Measurements from ENCODE around the gene CCDC17.
"Not testable (repeated sequence)": the region's sequence is repeated elsewhere in the genome, so short reads cannot be mapped to it uniquely, and the experiment has no call there.

CCDC17 gene

DNA sequence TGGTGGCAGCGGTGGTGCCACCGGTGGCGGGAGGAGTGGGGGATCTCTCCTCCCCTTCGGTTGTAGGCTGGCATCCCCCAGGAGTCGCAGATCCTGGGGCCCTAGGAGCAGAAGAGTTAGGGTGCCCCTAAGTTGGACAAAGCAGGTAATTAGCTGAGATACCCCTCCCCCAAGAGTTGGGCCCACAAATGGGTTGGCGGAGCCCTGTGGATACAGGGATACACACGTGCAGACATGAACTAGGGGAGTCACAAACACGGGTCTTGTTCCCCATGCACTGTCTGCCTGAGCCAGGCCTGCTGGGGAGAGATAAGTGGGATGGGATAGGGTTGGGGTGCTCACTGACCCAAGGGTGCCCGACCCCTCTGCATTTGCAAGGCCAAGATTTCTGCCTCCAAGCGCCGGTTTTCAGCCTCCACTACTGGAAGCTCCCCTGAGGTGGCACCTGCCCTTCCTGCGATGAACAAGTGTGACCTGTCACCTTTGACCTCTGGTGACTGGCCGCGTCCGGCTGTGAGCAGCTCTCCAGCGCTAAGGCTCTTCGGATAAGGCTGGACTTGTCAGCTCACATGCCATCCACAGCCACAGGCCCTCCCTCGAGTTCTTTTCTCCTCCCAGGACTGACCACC lies 1.8 kb downstream of the CCDC17 start:
- DNase-seq (ENCODE audit: low read depth in 2 of 2), result no peak

DNA sequence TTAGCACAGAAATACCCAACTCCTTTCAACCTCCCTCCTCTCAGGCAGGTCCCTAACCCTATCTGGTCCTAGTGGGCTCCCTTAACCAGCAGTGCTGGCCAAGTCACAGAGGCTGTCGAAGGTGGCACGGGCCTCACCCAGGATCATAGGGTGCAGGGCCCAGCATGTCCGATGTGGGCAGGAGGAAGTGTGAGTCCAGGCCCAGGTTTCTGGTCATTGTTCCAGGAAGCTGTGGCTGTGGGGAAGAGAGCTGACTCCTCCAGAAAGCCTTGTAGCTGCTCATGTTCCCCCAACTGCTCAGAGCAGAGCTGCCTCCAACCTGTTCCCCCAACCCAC lies 2.4 kb downstream of the CCDC17 start:
- DNase-seq (ENCODE audit: low read depth in 2 of 2), result no peak

DNA sequence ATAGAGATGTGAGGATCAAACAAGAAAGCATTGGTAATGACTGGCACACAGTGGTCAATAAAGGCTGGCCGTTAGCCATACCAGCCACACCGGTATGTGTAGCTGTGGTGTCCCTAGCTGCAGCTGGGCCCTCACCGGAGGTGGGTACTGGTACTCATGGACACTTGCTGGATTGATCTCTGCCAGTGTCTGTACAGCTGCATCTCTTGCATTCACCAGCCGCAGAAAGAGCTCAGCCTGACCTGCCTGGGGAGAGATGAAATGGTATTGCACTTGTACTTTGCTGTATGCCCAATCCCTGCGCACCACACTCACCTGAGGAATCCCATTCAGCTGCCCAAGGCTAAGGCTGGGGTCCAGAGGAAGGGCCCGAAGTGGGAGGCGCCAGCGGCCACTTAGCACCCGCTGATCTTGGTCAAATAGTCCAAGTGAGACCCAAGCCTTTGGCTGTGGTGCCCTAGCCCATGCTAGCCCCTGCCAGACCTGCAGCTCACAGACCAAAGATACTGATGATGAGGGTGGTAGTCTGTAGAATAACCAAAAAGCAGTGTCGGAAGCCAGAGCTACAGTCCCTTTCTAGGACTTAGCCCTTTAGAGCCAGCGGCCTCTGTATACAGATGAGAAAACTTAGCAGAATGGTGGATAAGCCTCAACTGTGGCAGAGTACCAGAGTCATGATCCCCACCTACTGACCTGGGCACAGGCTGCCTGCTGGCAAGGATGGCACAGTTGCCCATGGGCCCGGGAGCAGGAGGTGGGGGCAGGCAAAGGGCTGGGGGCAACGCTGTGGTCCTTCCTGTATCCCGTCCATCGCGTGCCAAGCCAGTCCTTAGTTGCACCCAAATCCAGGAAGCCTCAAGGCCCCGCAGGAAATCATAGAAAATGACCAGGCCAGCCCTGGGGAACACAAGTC lies 3.0 kb downstream of the CCDC17 start:
- no peak for DNase-seq (ENCODE audit: low read depth in 2 of 2)

DNA sequence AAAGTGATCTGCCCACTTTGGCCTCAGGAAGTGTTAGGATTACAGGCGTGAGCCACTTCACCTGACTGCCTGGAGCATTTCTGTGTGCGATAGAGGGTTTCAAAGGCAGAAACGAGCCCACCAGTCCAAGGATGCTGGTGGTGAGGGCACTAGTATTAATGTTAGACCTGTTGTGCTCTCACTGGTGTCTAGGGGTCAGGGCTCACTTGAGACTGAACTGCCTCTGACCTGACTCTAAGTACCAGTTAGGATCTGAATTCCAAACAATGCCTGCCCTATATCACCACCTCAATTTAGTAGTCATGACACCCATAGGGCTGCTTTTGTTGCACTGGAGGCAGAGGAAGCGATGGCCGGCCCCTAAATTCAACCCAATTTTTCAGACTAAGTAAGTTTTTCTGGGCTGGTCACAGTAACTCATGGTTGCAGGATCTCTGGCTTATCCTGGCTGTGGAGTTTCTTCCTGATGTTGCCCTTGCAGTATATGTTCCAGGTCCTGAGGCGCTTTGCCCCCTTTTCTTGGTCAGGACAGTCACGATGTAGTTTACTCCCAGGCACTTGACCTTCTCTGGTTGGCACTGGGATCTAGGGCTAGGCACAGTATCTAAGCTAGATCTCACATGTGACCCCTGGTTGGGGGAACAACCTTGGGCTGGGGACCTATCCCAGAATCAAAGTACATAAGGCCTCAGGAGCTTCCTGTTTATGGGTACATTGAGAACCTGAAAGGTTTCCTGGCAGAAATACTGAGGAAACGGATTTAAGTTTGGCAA lies 4.5 kb downstream of the CCDC17 start:
- DNase-seq (ENCODE audit: low read depth in 2 of 2), result no peak

DNA sequence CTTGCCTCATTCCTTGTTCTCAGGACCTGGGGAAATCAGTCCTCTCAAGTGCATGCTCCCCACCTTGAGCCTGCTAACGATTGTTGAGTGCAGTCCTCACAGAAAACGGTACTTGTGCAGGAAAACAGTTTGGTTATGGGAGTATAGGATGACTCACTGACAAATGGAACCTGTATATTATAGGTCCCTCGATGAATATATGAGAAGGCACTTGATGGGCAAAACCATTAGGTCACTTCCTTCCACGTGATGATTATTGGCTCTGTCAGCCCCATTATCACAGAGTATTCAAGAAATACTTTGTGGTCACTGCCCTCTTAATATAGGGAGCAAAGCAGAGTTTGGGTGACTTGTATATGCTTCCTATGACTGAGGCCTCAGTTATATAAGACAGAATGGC lies 6.2 kb downstream of the CCDC17 start:
- DNase-seq (ENCODE audit: low read depth in 2 of 2), result no peak

DNA sequence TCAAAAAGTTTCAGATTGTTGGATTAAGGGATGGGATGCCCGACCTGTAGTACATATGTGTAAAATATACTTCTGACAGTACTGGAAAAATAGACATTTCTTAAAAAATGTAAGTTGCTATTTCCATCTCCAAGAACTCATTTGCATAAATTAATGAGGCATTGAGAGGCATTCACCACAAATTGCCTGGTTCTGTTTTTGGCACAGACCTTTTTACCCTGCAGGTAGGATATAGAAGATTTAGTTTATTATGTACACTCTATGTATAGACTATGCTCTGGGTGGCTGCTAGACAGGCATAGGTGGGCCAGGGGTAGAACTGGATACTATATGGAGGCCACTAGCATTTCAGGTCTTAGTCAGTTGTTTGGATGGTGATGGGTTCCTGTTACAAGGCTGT lies 8.0 kb downstream of the CCDC17 start:
- no peak for DNase-seq (ENCODE audit: low read depth in 2 of 2)

GRCh38 chr1:45612941-45613579 lies 10.8 kb downstream of the CCDC17 start:
- DNase-seq (ENCODE audit: low read depth in 2 of 2), result no peak

DNA sequence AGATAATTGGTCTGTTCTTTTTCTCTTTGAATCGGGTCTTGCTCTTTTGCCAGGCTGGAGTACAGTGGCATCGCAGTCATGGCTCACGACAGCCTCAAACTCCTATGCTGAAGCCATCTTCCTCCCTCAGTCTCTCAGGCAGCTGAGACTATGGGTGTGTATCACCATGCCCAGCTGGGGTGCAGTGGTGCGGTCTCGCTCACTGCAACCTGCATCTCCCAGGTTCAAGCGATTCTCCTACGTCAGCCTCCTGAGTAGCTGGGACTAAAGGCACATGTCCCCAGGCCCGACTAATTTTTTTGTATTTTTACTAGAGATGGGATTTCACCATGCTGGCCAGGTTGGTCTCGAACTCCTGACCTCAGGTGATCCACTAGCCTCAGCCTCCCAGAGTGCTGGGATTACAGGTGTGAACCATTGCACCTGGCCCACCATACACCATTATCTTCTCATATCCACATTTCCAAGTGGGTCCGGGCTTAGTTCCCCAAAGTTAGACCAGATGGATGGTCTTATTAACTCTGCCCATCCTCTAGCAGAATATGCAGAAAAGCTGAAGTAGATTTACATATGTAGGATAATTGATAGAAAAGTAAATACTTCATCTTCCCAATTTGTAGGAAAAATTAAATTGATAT lies 13.1 kb downstream of the CCDC17 start:
- DNase-seq (ENCODE audit: low read depth in 2 of 2), result no peak

GRCh38 chr1:45608175-45609156 lies 15.4 kb downstream of the CCDC17 start:
- no peak for DNase-seq (ENCODE audit: low read depth in 2 of 2)

- no peak for DNase-seq (ENCODE audit: low read depth in 2 of 2)
These were observed 16.3 kb downstream of the CCDC17 start for GRCh38 chr1:45607404-45608074.

DNA sequence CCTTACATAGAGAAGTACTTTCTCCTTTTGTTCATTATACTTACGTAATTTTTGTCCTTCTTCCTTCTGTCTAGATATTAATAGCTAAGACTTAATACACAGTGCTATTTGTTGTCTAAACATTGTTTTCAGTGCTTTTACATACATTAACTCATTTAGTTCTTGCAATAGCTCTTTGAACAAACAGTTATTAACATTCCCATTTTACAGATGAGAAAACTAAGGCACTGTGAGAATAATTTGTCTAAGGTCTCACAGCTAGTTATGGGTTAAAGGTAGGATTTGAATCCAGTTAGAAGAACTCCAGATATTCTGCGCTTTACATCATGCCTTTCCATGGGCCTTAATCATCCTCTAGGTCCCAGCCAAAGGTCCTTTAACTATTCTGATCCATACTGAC lies 19.6 kb downstream of the CCDC17 start:
- no peak for DNase-seq (ENCODE audit: low read depth in 2 of 2)

DNA sequence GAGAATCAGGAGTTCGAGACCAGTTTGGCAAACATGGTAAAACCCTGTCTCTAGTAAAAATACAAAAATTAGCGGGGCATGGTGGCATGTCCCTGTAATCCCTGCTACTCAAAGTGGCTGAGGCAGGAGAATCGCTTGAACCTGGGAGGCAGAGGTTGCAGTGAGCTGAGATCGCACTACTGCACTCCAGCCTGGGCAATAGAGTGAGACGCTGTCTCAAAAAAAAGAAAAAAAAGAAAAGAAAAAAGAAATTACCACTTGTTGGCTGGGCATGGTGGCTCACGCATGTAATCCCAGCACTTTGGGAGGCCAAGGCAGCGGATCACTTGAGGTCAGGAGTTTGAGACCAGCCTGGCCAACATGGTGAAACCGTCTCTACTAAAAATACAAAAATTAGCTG lies 27.1 kb downstream of the CCDC17 start:
- not testable (repeated sequence) for DNase-seq (ENCODE audit: low read depth in 2 of 2)

- no peak for DNase-seq (ENCODE audit: low read depth in 2 of 2)
These were observed 29.4 kb downstream of the CCDC17 start for GRCh38 chr1:45594412-45594811.

DNA sequence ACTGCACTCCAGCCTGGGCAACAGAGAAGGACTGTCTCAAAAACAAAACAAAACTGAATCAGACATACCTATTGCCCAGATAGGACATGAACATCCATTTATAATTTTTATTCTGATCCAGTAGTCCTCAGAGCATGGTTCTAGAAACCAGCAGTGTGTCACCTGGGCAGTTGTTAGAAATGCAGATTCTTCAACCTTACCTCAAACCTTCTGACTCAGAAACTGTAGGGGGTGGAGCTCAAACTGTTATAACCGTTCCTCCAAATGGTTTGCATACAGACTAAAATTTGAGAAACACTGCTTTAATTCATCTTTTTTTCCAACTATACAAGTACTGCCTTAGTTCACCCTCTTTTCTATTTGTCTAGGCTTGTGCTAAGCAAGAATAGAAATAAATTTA lies 34.0 kb downstream of the CCDC17 start:
- no peak for DNase-seq (ENCODE audit: low read depth in 2 of 2)

- no peak for DNase-seq (ENCODE audit: low read depth in 2 of 2)
These were observed 37.1 kb downstream of the CCDC17 start for GRCh38 chr1:45586769-45587168.

DNA sequence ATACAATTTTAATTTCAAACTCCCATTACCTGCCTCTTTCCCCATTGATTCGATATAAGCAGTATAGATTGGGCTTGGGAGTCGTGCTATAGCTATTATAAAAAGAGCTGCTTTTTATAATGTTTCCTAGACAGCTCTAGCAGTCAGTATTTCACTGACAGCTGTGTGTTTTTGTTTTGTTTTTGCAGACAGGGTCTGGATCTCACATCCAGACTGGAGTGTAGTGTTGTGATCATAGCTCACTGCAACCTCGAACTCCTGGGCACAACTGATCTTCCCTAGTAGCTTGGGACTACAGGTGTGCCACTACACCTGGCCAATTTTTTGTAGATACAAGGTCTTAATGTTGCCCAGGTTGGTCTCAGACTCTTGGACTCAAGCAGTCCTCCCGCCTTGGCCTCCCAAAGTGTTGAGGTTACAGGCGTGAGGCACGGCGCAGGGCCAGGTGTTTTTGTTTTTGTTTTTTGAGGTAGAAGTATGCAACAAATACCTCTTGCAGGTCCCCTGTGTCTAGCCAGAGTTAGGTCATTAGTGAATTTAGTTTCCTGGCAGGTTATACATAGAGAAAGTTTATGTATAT lies 38.3 kb downstream of the CCDC17 start:
- DNase-seq (ENCODE audit: low read depth in 2 of 2), result no peak

- no peak for DNase-seq (ENCODE audit: low read depth in 2 of 2)
These were observed 38.8 kb downstream of the CCDC17 start for GRCh38 chr1:45585110-45585426.

- DNase-seq (ENCODE audit: low read depth in 2 of 2), result peak; percentile 70 to 71
These were observed 39.3 kb downstream of the CCDC17 start for GRCh38 chr1:45584351-45585109.

All from fibroblast of skin of left quadriceps (primary cell).